HG03139 (cell line): ENCODE measurements around the gene SHD.

ENCODE experiments used
- ATAC-seq: cut with Tn5 transposase; IDR thresholded peaks from one replicate; pipeline ENCODE4 v1.9.1; 2021; ENCODE audit not compliant: unreplicated experiment

Gene SHD

DNA sequence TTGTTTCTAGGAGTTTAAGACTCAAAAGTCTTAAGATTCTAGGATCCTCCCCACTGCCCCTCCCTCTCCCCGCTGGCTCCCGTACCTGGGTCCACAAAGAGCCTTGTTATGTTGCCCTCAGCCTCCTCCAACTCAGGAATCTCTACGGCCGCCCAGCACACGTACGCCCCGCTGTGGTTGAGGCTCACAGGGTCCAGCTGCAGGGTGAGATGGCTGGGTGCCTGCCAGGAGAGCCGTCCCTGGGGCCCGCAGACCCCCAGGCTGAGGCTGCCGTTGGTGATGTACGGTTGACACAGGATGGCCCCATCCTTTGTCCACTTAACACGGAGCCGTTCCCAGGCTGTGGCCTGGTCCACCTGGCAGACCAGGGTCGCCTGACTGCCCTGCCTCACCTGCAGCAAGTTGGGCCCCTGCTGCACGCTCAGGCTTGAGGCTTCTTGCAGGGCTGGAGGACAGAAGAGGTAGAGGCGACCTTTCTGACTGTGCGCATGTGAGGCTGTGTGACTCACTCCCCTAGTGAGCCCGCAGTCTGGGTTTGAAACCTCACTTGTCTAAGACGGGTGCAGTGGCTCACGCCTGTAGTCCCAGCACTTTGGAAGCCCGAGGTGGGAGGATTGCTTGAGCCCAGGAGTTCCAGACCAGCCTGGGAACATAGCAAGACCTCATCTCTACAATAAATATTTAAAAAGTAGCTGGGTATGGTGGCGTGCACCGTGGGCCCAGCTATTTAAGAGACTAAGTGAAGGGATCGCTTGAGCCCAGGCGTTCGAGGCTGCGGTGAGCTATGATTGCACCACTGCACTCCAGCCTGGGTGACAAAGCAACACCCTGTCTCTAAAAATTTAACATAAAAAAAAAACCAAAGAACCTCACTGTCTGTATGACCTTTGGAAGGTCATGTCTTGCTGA, 19.1 kb downstream of the SHD start:
- no peak for ATAC-seq

DNA sequence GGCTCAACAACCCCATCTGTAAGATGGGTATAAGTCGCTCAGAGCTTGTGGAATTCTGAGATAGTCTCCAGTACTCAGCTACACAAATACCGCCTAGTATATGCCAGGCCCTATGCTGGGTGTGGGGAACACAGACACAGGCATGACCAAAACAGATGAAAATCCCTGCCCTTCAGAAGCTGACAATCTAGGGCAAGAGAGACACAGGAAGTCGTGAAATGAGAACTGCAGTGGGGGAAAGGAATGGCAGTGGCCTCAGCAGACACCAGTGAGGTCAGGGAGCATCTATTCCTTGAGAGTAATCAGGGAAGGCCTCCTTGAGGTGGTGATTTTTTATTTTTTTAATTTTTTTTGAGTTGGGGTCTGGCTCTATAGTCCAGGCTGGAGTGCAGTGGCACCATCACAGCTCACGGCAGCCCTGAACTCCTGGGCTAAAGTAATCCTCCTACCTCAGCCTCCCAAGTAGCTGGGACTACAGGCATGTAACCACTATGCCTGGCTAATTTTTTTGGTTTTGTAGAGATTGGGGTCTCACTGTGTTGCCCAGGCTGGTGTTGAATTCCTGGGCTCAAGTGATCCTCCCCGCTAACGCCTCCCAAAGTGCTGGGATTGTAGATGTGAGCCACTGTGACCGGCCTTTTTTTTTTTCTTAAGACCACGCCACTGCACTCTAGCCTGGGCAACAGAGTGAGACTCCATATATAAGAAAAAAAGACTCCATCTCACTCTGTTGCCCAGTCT, 19.9 kb downstream of the SHD start:
- no peak for ATAC-seq

DNA sequence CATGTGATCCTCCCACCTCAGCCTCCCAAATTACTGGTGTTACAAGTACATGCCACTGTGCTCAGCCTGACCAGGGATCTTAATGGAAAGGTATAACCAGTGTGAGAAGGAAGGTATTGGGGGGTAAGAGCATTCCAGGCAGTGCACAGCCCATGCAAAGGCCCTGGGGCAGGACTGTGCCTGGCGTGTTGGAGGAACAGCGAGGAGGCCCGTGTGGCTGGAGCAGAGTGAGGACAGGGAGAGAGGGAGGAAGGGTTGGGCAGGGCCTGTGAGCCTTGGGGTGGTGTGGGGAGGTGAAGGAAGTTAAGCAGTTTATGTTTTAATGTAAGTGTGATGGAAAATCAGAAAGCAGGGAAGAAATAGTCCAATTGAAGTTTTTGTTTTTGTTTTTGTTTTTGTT, 21.5 kb downstream of the SHD start:
- no peak for ATAC-seq

DNA sequence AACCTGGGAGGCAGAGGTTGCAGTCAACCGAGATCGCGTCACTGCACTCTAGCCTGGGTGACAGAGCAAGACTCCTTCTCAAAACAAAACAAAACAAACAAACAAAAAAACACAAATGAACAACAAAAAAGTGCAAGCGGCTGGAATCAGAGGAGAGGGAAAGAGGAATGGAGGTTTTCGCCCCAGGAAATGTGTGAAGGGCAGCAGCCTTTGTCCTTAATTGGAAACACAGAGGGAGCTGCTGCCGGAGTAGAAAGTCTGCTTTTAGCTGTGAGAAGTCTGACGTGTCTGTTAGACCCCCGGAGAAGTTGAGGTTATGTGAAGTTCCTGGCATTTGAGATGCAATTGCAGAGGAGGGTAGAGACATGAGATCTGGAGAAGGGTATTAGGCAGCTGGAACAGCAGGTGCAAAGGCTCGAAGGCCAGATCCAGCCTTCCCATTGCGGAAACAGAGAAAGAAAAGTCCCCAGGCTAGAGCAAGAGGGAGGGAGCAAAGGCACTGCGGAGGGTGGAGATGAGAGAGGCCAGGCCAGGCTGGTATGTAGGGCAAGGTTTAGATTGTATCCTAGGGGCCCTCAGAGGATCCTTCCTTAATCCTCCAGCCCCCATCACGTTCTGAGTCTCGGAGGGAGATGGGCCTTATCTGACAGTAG, 22.6 kb downstream of the SHD start:
- no peak for ATAC-seq

DNA sequence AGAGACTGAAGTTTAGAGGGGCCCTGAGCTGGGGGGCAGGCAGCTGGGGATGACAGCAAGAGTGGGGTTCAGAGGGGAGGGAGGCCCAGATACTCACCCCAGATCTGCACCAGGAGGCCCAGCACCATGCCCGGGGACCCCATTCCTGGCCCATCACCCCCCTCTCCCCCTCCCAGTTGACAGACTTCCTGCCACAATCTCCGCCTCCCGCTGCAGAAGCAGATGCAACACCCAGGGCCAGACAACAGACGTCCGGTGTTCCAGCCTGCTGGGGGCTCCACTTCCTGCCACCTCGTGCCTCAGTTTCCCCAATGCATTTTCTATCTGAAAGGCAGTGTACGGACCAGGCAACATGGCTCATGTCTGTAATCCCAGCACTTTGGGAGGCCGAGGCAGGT, 23.2 kb downstream of the SHD start, which contains the start of gene TMIGD2:
TMIGD2 (minus strand) TSS at position 147 of the 398 bp plus-strand sequence; CDS start at position 143, 4 bp downstream.
- ATAC-seq, result no peak

DNA sequence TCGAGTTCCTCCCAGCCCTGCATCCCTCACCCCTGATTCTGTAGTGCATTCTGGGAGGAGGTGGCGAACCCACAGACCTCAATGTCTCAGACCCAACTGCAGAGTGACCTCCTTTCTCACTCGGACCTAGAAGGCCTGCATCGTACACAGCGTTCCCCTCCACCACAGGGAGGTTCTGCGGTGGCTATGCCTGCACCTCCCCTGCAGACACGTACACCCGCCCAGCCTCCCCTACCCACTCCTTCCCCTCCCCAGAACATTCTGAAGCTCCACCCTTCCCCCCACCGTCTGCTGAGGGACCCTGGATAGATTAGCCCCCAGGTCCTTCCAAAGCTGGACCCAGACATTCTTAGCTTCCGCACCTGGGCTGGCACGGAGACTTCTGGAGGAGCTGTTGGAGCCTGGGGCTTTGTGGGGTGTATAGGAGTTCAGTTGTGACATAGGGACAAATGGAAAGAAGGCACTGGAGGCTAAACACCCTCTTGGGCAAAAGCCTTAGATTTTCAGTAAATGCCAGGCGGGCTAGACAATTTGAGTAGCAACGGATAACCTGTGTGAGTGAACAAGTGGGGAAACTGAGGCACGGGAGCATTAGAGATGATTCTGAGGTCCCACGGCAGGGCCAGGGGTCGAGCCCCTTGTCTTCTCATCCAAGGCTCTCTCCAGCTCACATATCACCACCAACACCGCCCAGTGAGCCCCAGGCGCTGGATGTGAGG, 24.9 kb downstream of the SHD start:
- no peak for ATAC-seq

DNA sequence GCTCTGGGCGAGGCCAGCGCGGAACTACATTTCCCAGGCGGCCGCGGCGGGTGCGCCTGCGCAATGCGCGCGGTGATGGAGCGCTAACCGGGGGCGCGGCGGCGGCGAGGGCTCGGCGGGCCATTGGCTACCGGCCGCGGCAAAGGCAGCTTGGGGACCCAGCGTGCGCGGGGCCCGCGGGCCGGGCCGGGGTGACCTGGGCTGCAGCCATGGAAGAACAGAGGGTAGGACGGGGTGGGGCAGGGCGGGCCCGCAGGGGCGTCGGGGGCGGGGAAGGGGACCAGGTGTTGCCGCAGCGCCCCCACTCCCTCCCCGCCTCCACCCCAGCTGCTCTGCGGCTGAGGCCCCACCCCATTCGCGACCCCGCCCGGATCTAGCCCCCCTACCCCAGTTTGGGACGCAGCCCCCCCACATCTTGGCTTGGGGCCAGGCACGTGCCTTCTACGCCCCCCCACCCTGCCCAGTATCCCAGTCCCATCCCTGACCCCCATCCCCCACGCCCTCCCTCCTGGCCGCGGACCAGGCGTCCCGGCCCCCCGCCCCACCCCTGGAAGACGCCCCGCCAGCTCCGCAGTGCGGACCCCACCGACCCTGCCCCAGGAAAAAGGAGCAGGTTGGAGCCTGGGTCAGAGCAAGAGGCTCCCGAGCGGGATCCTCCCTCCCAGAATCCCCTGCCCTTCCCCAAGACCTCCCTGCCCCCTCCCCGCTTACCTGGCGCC, 25.6 kb downstream of the SHD start, which contains the start of gene FSD1:
FSD1 (plus strand) TSS at position 61 of the 719 bp plus-strand sequence; CDS start at position 210, 149 bp downstream.
- no peak for ATAC-seq

DNA sequence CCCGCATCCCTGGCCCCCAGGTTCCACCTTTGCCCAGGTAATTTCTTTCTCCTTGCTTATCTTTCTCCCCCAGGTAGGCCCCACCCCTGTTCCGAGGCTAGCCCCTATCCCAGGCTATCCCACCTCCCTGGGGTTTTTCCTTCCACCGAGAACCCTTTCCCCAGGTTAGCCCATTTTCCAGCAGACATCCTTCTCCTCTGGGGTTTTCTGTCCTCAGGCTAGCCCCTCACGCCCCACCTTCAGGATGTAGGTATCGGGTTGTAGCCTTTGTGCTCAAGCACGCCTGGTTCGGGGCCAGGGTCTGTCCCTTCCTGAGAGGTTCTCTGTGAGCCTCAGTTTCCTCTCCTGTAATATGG, 26.2 kb downstream of the SHD start:
- ATAC-seq, result no peak

DNA sequence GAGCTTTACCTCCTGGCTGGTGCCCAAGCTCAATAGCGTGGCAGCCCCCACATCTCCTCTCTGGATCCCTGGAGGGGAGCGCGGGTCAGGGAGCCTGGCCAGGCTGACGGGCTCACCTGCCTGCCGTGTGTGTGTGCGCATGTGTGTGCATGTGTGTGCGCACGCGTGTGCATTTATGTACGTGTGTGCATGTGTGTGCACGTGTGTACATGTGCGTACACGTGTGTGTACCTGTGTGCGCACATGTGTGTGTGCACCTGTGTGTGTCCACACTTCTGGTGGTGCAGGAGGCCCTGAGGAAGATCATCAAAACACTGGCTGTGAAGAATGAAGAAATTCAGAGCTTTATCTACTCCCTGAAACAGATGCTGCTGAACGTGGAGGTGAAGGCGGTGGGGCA, 26.6 kb downstream of the SHD start:
- ATAC-seq, result no peak

DNA sequence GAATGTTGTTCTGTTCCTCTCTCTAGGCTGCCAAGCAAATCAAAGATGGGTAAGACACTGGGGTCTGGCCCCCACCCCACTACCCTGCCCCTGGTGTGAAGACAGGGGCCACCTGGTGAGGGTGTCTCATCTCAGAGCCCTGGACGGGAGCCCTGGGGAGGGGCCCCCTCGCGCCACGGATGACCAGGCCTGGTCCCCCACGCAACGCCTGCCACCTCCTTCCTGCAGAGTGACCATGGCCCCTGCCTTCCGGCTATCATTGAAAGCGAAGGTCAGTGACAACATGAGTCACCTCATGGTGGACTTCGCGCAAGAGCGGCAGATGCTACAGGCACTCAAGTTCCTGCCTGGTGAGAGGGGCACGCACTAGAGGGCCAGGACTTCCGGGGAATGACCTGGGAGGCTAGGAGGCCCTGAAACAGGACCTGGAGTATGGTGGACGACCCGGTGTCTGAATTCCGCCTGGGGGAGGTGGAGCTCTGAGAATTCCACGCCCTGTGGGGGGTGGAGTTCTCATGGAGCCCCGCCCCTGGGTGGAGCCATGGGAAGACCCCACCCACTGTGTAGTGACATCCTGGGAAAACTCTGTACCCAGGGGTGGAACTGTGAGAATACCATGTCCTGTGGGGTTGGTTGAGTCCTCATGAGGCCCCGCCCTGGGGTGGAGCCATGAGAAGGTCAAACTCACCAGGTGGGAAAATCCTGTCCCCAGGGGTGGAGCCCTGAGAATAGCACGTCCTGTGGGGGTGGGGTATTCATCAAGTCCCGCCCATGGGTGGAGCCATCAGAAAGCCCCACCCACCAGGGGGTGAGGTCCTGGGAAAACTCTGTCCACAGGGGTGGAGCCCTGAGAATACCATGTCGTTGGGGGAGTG, 31.4 kb downstream of the SHD start:
- no peak for ATAC-seq

DNA sequence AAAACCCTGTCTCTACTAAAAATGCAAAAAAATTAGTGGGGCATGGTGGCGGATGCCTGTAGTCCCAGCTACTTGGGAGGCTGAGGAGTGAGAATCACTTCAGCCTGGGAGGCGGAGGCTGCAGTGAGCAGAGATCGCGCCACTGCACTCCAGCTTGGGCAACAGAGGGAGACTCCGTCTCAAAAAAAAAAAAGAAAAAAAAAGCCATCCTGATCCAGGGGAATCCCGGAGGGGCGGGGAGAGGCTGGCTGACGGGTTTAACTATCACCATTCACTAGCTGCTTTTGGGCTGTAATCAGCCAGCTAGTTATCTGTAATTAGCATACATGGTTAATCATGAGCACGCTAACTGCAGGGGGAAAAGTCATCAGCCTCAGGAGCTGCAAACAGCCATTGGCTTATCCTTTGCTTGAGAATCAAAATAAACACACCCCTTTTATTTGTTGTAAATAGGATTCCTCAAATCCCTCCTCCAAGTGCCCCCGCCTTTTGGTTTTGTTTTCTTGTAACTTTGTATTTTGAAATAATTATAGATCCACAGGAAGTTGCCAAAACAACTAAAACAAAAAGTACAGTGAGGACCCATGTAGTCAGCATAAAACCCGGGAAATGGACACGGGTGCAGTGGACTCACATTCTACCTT, 34.9 kb downstream of the SHD start:
- no peak for ATAC-seq

DNA sequence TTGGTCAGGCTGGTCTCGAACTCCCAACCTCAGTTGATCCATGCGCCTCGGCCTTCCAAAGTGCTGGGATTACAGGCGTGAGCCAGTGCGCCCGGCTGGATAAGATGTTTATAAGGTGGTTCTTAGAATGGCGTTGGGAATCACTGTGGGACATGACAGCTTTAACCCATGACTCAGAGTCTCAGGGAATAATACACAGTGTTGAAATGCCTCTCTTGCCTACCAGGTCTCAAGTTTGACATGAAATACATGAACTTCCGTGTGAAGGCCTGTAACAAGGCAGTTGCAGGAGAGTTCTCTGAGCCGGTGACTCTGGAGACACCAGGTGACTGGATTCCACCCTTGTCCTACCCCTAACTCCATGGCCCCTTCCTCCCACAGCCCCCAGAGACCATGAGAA, 37.9 kb downstream of the SHD start:
- no peak for ATAC-seq

DNA sequence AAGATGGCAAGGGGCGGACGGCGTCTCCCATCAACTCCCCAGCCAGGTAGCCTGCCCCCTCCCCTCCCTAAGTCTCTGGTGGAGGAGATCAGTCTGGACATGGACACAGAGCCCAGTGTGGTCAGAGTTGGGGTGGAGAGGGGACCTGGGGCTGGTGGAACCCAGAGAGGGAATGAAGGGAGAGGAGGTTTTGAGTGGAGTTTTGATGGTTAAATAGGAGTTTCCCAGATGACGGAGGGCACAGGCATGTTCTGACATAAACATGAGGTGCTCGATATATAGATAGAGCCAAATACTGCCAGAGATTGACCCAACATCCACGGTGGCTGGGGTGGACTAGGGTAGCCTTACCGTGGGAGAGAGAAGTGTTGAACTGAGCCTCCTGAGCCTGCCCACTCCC, 39.4 kb downstream of the SHD start:
- ATAC-seq, result no peak

DNA sequence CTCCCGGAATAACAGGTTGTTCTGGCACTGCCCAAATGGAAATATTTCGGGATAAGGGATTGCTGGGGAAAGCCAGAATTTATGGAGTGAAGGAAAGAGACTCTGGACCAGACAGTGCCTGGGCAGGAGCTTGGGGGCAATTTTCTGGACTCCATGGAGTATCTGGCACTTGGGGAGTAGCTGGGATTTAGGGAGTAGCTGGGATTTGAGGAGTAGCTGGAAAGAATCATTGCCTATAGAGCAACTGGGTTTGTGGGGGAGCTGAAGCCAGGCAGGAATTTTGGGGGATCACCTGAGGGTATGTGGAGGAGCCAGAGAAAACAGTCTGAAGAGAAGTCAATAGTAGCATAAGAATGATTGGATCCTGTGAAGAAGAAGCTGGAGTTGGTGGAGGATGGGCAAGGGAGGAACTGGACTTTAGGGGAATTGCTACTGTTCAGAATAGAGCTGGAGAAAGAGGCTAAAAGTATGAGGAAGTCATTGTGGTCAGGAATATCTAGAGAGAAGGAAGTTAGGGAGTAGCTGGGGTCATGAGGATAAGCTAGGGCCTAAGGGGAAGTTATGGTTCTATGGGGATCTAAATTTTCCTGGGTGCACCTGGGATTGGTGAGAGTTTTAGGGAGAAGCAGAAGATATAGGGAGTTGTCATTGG, 40.1 kb downstream of the SHD start:
- no peak for ATAC-seq

DNA sequence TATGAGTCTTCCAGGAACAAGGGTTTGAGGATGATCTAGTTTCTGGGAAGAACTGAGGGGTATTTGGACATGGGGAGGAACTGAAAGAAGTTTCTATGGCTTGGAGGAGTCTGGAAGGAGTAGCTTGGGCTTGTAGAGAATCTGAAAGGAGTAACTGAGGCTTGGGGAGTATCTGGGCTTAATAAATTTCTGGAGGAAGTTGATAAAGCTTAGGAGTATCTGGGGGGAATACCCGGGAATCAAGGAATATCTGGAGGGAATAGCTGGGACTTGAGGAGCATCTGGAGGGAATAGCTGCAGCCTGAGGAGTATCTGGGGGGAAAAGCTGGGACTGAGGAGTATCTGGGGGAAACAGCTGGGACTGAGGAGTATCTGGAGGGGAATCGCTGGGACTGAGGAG, 41.4 kb downstream of the SHD start:
- no peak for ATAC-seq

DNA sequence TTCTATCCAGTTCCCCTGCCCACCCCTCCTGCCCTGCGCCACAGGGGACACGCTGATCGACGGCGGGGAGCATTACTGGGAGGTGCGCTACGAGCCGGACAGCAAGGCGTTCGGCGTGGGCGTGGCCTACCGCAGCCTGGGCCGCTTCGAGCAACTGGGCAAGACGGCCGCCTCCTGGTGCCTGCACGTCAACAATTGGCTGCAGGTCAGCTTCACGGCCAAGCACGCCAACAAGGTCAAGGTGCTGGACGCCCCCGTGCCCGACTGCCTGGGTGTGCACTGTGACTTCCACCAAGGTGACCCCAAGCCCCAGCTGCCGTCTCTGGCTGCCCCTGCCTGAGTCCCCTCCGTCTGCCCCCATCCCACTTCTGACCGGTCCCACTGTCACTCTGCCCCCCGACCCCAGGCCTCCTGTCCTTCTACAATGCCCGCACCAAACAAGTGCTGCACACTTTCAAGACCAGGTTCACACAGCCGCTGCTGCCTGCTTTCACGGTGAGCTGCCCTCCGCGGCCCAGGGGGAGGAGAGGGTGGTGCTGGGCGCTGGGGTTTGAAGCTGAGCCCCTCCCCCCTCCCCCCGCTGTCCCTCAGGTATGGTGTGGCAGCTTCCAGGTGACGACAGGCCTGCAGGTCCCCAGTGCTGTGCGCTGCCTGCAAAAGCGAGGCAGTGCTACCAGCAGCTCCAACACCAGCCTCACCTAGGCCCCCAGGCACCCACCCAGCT, 44.0 kb downstream of the SHD start:
- no peak for ATAC-seq

DNA sequence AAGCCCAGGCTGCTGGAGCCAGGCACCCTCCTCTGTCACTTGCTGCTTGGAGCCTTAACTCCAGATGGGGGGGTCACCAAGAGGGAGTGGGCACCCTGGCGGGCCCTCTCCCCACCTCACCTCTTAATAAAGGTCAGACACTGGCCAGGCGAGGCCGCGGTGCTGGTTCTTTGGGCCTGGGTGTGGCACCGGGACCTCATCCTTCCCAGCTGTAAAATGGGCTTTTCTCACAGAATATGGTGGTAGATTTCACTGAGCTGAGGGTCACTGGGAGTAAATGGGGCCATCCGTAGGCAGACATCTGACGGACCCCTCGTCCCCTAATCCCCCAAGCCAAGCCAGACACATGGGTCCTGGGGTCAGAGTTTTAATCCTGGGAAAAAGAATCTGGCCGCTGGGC, 44.6 kb downstream of the SHD start:
- no peak for ATAC-seq

DNA sequence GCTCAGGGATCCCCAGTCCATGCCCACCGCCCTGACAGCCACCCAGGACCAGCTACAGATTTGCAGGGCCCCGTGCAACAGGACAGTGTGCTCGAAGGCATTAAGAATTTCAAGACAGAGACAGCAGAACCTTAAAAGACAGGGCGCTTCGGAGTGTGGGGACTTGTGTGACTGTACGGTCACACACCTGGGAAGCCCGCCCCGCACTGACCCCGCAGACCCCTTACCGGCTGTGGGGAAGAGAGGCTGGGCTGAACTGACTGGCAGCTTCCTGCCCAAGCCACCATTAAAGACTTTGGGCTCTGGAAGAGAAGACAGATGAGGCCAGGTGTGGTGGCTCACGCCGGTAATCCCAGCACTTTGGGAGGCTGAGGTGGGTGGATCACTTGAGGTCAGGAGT, 45.2 kb downstream of the SHD start:
- ATAC-seq, result no peak
